Keratinocyte (primary cell): ENCODE data around the gene PROM1. TPM values are rescaled to one million over a fixed set of nuclear protein-coding genes. Genes with fewer than 3 reads are reported as not detected.

Source experiments
- DNase-seq: peaks from one replicate; pipeline ENCODE4 v3.0.0-alpha.2; 2011; ENCODE audit warnings: low read depth, missing footprints, low spot score
- FAIRE-seq: peaks from 2 replicates; lab custom pipeline; 2011; peaks lifted over from hg19 to GRCh38; lab: Jason Lieb, UNC
- H2AFZ ChIP-seq: 2 replicates; pipeline ENCODE4 v1.6.0; 2012; ENCODE audit warnings: low read length, control low read depth, inconsistent platforms; ENCODE audit not compliant: control insufficient read depth
- H3K27ac ChIP-seq: 2 replicates; pipeline ENCODE4 v1.5.1; 2011; ENCODE audit warnings: low read length; ENCODE audit not compliant: control insufficient read depth, insufficient read depth
- H3K27me3 ChIP-seq: 3 replicates; pipeline ENCODE4 v1.6.0; 2011; ENCODE audit warnings: low read length; ENCODE audit not compliant: control insufficient read depth, insufficient read depth; ENCODE audit errors: extremely low read depth
- H3K36me3 ChIP-seq, 2 experiments: 2 replicates in 1 of 2; 3 replicates in 1 of 2; pipeline ENCODE4 v1.5.1; 2011; ENCODE audit warnings: low read length in 2 of 2, mild to moderate bottlenecking in 1 of 2; ENCODE audit not compliant: control insufficient read depth in 2 of 2, insufficient read depth in 2 of 2; ENCODE audit errors: extremely low read depth in 1 of 2
- H3K4me1 ChIP-seq: 3 replicates; pipeline ENCODE4 v1.5.1; 2011; ENCODE audit warnings: low read length; ENCODE audit not compliant: control insufficient read depth, insufficient read depth; ENCODE audit errors: extremely low read depth
- H3K4me2 ChIP-seq: 3 replicates; pipeline ENCODE4 v1.6.0; 2011; ENCODE audit warnings: low read depth, low read length; ENCODE audit not compliant: control insufficient read depth, insufficient read depth; ENCODE audit errors: extremely low read depth
- H3K4me3 ChIP-seq, 3 experiments: fragments of 200-600 bp in 1 of 3; sonication (generic) in 1 of 3; 2 replicates in 2 of 3; 3 replicates in 1 of 3; pipeline ENCODE4 v1.5.1; 2011 to 2016; ENCODE audit warnings: low read length in 3 of 3, mild to moderate bottlenecking in 3 of 3, control low read depth in 2 of 3, inconsistent platforms in 1 of 3, low read depth in 1 of 3, mixed read lengths in 1 of 3, mixed run types in 1 of 3, moderate library complexity in 1 of 3; ENCODE audit not compliant: control insufficient read depth in 2 of 3, insufficient read depth in 2 of 3; ENCODE audit errors: extremely low read depth in 1 of 3
- H3K79me2 ChIP-seq: 2 replicates; pipeline ENCODE4 v1.6.0; 2012; ENCODE audit warnings: low read length; ENCODE audit not compliant: control insufficient read depth, insufficient read depth
- H3K9ac ChIP-seq: 3 replicates; pipeline ENCODE4 v1.6.0; 2011; ENCODE audit warnings: low read length; ENCODE audit not compliant: control insufficient read depth, insufficient read depth; ENCODE audit errors: extremely low read depth
- H3K9me1 ChIP-seq: 3 replicates; pipeline ENCODE4 v1.6.0; 2011; ENCODE audit warnings: low read length; ENCODE audit not compliant: control insufficient read depth, insufficient read depth; ENCODE audit errors: extremely low read depth
- H3K9me3 ChIP-seq: 2 replicates; pipeline ENCODE4 v1.5.1; 2012; ENCODE audit warnings: low read depth, low read length; ENCODE audit not compliant: control insufficient read depth
- H4K20me1 ChIP-seq: 3 replicates; pipeline ENCODE4 v1.6.0; 2011; ENCODE audit warnings: low read length; ENCODE audit not compliant: control insufficient read depth, insufficient read depth; ENCODE audit errors: extremely low read depth
- EZH2 ChIP-seq: IDR thresholded peaks from one replicate; pipeline ENCODE4 v1.6.1; 2012; ENCODE audit warnings: inconsistent platforms, mild to moderate bottlenecking, low read length, moderate library complexity
- dilution Hi-C: fragments of 300-500 bp; cut with MboI; formaldehyde crosslinking; loops from one replicate; pipeline ENCODE4 v1.7.0; 2020; ENCODE audit warnings: low sequenced_read_pairs; ENCODE audit not compliant: extremely low pct_ligation_motif_present
- polyA plus RNA-seq, 5 experiments: library from polyadenylated mRNA; depleted of rRNA in 3 of 5; stranded (reverse) in 3 of 5; stranded (forward) in 1 of 5; unstranded in 1 of 5; fragments of >200 nt; gene quantifications; 1 replicate in 1 of 5; 2 replicates in 3 of 5; 3 replicates in 1 of 5; pipeline versions ENCODE4 v1.2.1 to v1.2.3, GENCODE V29; 2011 to 2012; ENCODE audit warnings: missing spikeins in 2 of 5, low read depth in 1 of 5, low replicate concordance in 1 of 5
- TF ChIP-seq, protein P1 (sequence below), 3 experiments: IDR thresholded peaks in 1 of 3; conservative IDR thresholded peaks in 1 of 3; optimal IDR thresholded peaks in 1 of 3; 2 replicates in 2 of 3; 3 replicates in 1 of 3; pipeline versions ENCODE3 to v1.5.1; 2011; ENCODE audit warnings: low read length in 3 of 3, mild to moderate bottlenecking in 3 of 3, moderate library complexity in 2 of 3, control low read depth in 1 of 3, inconsistent platforms in 1 of 3; ENCODE audit not compliant: insufficient read depth in 2 of 3; ENCODE audit errors: extremely low read depth in 1 of 3

The PROM1 gene
- polyA plus RNA-seq, 1 donor (not counting 4 experiments of a cell fraction or from before 2014, with no cell fraction given): not detected

- no peaks in the 10 kb centered on the region for H3K79me2 ChIP-seq
- dilution Hi-C loops: no loop called here
- no peaks in the 10 kb centered on the region for H3K4me1 ChIP-seq
- no peak overlapping the region for H3K4me3 ChIP-seq
- FAIRE-seq (no peak), DNase-seq (no peak)
- H3K27me3 ChIP-seq: peaks cover 8% of the 10 kb centered on the region
- no peaks in the 10 kb centered on the region for H3K9me1 ChIP-seq
- H3K9me3 ChIP-seq: no peaks in the 10 kb centered on the region
- TF ChIP-seq EZH2: no peak
- TF ChIP-seq, protein P1, sequence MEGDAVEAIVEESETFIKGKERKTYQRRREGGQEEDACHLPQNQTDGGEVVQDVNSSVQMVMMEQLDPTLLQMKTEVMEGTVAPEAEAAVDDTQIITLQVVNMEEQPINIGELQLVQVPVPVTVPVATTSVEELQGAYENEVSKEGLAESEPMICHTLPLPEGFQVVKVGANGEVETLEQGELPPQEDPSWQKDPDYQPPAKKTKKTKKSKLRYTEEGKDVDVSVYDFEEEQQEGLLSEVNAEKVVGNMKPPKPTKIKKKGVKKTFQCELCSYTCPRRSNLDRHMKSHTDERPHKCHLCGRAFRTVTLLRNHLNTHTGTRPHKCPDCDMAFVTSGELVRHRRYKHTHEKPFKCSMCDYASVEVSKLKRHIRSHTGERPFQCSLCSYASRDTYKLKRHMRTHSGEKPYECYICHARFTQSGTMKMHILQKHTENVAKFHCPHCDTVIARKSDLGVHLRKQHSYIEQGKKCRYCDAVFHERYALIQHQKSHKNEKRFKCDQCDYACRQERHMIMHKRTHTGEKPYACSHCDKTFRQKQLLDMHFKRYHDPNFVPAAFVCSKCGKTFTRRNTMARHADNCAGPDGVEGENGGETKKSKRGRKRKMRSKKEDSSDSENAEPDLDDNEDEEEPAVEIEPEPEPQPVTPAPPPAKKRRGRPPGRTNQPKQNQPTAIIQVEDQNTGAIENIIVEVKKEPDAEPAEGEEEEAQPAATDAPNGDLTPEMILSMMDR (optimal IDR thresholded peaks at IDR 0.05 in 1 of 3, IDR thresholded peaks at IDR 0.05 in 1 of 3, conservative IDR thresholded peaks at IDR 0.05 in 1 of 3; ENCODE audit: extremely low read depth in 1 of 3, insufficient read depth in 2 of 3, low read length in 3 of 3): no peak
- H3K4me2 ChIP-seq: no peak overlapping the region
- H2AFZ ChIP-seq: no peak overlapping the region
- H3K27ac ChIP-seq: no peak overlapping the region
- no peaks in the 10 kb centered on the region for H4K20me1 ChIP-seq
- no peaks in the 10 kb centered on the region for H3K36me3 ChIP-seq
- H3K9ac ChIP-seq: no peak overlapping the region
These were observed 74.7 kb downstream of the PROM1 start for GRCh38 chr4:16009153-16009552.

GRCh38 chr4:16007471-16008095, 76.2 kb downstream of the PROM1 start:
- Histone ChIP-seq H3K27ac (no peak overlapping the region), H3K27me3 (peaks cover 14% of the 10 kb centered on the region), H3K9me3 (no peaks in the 10 kb centered on the region), H3K79me2 (no peaks in the 10 kb centered on the region), H3K9me1 (no peaks in the 10 kb centered on the region), H3K4me1 (no peaks in the 10 kb centered on the region), H3K9ac (no peak overlapping the region), H2AFZ (no peak overlapping the region), H3K36me3 (no peaks in the 10 kb centered on the region), H3K4me3 (no peak overlapping the region), H4K20me1 (no peaks in the 10 kb centered on the region), H3K4me2 (no peak overlapping the region)
- dilution Hi-C loops: no loop called here
- FAIRE-seq (no peak), DNase-seq (no peak)
- no peak for TF ChIP-seq EZH2
- TF ChIP-seq, protein P1 (optimal IDR thresholded peaks at IDR 0.05 in 1 of 3, IDR thresholded peaks at IDR 0.05 in 1 of 3, conservative IDR thresholded peaks at IDR 0.05 in 1 of 3; ENCODE audit: extremely low read depth in 1 of 3, insufficient read depth in 2 of 3, low read length in 3 of 3): no peak
